Fibroblast of pulmonary artery (primary cell): ENCODE data around the gene PRDM16.

ENCODE experiments used
- DNase-seq: peaks from one replicate; pipeline ENCODE4 v3.0.0-alpha.2; 2010; ENCODE audit warnings: low read depth
- H3K4me3 ChIP-seq: replicated peaks from 2 replicates; pipeline ENCODE4 v1.5.1; 2011; ENCODE audit warnings: low read depth, mild to moderate bottlenecking, control low read depth, low read length, moderate library complexity
- CTCF ChIP-seq: IDR thresholded peaks from 2 replicates; pipeline ENCODE4 v1.5.1; 2011; ENCODE audit warnings: mild to moderate bottlenecking, control low read depth, low read length, inconsistent platforms; ENCODE audit errors: missing control alignments

Gene PRDM16

DNA sequence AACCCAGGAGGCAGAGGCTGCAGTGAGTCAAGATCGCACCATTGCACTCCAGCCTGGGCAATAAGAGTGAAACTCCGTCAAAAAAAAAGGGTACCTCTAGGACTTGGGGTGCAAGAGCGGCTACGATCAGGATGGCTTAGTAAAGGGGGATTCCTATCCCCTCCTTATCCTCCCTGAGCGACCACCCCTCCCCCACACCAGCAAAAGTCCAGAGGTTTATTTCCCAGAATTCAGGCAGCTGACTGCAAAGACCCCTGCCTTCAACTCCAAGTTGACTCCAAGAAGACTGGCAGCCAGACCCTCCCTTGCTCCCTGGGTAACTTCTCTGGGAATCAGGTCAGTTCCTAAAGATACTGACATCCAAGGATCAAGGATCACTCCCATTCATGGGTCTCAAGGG lies 12.4 kb upstream of the PRDM16 start:
- TF ChIP-seq CTCF = no peak
- no peak for DNase-seq
- no peak overlapping the region for H3K4me3 ChIP-seq

GRCh38 chr1:3058263-3059030 lies 10.6 kb upstream of the PRDM16 start:
- DNase-seq = no peak
- TF ChIP-seq CTCF = no peak
- no peak overlapping the region for H3K4me3 ChIP-seq

DNA sequence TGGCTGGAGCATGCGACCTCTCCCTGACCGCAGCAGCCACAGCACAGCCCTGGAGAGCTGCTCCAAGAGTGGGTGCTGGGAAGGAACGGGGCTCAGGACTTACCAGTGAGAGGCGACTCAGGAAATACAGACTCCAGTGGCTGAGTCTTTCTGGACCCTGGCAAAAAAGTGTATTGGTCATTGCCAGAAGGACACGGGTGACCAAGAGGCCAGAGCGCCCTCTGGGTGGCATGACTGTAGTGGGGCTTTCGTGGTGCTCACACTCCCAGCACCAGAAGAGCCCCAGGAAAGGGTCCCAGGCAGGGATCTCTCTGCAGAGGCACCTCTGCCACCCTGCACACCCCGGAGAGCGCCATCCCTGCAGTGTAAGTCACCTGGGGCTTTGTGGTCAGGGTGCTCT lies 8.9 kb upstream of the PRDM16 start:
- no peak for TF ChIP-seq CTCF
- no peak overlapping the region for H3K4me3 ChIP-seq
- DNase-seq = no peak

DNA sequence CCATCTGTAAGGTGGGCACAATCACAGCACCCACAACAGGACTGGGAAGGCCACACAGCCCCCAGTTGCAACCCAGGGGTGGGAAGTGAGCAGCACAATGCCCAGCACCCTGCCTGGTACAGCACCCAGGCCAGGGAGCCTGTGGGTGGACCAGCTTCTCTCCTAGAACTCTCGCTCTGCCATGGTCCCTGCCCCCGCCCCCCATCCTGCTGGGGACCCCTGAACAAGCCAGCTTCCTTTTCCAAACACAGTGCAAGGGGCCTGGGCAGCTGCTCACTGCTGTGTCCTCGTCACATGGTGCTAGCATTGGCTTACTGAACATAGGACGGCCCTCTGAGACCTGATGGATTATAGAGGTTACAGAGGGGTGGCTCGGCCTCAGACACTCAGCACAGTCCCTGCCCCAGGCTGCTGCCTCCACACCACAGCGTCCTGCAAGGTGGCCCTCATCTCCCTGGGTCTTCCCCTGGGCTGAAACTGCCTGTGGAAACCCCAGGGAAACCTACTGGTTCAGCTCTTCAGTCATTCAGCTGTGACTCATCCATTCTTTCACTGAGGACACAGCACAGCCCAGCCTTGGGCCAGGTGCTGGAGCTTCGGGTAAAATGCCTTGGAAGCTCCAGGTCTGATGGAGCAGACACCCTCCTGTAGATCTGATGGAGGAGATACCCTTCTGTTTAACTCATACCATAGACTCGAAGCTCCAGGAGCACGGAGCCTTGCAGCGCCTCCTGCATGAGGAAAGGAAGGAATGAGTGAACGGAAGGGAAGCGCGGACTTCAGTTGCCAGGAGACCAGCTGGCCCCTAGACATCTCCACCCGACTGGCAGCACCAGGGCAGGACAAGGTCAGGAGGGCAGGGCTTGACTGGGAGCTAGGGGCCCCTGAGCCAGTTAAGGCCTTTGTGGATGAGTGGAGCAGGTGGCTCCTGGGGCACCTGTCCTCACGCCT lies 8.1 kb upstream of the PRDM16 start:
- no peak for DNase-seq
- no peak overlapping the region for H3K4me3 ChIP-seq
- no peak for TF ChIP-seq CTCF

- DNase-seq = no peak
- TF ChIP-seq CTCF = no peak
- no peak overlapping the region for H3K4me3 ChIP-seq
Measured at GRCh38 chr1:3061566-3061965, 7.4 kb upstream of the PRDM16 start.

GRCh38 chr1:3061981-3062615 lies 6.9 kb upstream of the PRDM16 start:
- H3K4me3 ChIP-seq = no peak overlapping the region
- DNase-seq = no peak
- TF ChIP-seq CTCF = no peak
